Myocyte (in vitro differentiated cells): ENCODE data around the gene CHCHD6. TPM values are rescaled to one million over a fixed set of nuclear protein-coding genes. Genes with fewer than 3 reads are reported as not detected.

ENCODE experiments used
- DNase-seq: peaks from one replicate; pipeline ENCODE4 v3.0.0-alpha.2; 2012; ENCODE audit warnings: low read depth
- polyA plus RNA-seq: library from polyadenylated mRNA; unstranded; fragments of >200 nt; gene quantifications from one replicate; pipeline ENCODE4 v1.2.1, GENCODE V29; 2012; ENCODE audit warnings: missing spikeins
- total RNA-seq: library from RNA; depleted of rRNA; stranded (reverse); fragments of >200 nt; gene quantifications from 2 replicates; pipeline ENCODE4 v1.2.3, GENCODE V29; 2014

CHCHD6 gene, protein sequence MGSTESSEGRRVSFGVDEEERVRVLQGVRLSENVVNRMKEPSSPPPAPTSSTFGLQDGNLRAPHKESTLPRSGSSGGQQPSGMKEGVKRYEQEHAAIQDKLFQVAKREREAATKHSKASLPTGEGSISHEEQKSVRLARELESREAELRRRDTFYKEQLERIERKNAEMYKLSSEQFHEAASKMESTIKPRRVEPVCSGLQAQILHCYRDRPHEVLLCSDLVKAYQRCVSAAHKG
- 11.8 and 21.9 TPM in 2 replicates for total RNA-seq
- polyA plus RNA-seq: 37.7 TPM

DNA sequence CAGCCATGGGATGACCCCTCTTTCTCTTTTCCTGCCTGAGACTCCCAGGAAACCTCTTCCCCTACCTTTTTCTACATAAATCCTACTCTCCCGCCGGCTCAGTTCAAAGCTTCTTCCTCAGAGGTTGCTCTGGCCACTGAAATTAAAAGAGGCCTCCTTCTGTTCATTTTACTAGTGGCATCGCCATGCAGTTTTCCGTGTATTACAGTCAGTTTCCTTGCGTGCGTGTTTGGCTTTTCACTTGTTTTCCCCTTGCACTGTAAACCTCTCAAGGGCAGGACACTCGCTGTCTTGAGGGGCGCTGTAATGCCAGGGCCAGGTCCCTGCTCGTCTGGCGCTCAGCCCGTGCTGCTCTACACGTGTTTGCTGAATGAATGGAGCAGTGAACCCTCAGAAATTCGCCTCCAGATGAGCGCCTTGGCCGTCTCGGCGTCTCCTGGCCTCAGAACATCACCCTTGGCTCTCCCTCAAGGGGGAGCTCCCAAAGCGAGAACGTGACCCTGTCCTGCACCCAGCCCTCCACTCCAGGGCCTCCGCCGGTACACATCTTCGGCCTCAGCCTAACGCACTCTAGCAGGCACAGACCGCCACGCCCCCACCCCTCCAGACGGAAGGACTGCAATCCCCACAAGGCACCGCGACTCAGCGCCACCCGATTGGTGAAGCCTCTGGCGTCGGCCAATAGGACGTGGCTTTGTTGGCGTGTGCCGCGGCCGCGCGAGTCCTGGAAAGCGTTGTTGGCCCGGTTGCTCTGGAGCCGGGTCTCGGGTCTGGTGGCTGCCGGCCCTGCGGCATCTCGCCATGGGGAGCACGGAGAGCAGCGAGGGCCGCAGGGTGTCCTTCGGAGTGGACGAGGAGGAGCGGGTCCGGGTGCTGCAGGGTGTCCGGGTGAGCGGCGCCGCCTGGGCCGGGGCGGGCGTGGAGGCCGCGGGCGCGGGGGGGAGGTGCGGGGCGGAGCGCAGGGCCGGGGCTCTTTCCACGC is at the start of gene CHCHD6:
Gene CHCHD6 (plus strand): TSS at position 729 of the 982 bp plus-strand sequence. CDS start 73 bp downstream, at position 802.
- peak; percentile 95 for DNase-seq

DNA sequence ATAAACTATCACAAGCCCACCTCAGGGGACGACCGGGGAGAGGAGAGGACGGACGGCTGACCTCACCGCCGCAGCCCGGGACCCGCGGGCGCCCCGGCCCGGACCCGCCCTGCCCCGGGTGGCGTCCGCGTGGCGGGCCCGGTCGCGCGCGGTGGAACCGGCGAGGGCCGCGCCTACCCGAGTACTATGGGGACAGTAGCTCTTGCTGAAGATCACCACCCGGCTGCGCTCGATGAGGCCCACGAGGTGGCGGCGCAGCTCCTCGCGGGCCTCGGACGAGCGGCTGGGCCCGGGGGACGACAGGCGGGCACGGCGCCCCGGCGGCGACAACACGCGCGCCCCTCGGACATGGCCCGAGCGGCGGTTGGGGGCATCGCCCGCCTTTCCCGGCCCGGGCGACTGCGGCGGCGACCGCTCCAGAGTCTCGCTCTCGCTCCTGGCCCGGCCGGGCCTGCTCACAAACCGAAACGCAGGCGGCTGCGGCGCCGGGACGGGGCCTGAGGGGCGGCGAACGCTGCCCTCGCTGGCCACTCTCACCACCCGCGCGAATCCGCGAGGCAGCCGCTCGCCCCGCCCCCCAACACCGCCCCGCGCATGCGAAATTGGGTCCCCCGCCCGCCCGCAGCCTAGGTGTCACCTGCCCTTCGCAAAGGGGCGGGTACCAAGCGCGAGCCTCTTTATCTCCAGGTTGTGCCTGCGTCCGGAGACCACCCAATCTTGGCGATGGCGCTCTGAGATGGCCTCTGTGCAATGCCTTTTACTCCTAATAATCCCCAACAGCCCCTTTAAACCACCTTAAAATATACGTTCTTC is 49.3 kb upstream of the CHCHD6 start, which contains the start of gene TXNRD3:
Gene TXNRD3 (minus strand): TSS at position 554 of the 813 bp plus-strand sequence.
- DNase-seq: peak; percentile 80

DNA sequence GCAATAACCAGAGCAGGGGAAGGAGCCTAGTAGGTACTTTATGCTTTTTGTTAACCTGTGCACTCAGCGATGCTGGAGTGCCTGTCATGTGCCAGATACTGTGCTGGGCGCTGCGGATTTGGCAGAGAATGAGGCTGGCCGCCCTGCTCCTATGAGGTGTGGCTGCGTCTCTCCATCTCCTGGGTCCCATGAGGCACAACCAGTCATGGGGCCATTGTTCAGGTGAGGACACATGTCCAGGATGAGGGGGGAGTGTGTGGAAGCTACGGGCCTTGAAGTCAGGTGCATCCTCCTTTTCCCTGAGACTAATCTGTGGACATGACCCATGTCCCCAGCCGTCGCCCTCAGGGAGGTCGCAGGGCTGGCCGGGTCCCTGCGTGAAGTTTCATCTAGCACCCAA is 48.2 kb upstream of the CHCHD6 start:
- no peak for DNase-seq

DNA sequence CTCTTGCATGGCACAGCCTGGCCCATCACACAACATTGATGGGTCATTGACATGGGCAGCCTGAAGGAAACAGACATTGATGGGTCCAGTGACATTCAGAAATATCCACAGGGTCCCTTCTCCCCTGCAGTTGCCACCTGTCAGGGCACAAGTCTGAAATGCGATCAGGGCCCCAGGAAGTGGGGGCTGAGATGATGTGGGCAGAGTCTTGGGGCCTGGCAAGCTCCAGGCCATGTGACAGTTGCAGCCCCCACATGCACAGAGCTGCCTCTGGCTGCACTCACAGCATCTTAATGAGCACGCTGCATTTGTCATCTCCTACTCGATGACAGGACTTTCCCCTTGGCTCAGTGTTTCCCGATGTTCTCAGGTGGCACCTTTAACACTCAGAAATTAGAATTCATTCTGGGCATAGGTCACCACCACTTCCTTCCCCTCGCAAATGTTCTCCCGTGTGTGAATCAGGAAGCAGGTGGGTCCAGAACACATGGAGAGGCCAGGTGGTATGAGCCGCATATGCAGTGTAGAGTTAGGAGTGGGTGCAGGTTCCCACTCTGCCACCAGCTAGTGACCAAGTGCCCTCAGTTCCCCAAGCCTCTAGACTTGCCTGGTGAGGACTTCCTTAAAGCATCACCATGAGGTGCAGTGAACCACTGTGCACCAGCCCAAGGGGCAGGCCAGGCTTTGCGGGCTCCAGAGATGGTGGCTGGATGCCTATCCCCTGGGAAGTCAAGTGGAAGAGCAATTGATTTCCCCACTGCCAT is 47.5 kb upstream of the CHCHD6 start:
- DNase-seq: no peak

DNA sequence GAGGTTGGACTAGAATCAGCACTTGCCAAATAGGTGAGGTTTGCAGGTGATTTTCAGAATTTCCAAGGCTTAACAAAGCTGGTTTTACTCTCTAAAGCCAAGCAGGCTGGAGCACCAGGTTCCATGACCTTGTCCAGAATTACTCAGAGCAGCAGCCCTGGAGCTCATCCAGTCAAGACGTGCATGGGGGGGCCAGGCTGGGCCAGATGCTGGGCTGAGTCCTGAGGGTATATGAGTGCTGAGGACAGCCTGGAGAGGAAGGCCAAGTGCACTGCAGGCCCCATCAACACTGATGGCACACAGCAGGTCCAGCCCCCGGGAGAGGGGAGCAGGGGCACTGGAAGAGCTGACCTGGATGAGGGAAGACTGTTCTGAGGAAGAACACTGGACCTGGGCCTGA is 46.1 kb upstream of the CHCHD6 start:
- DNase-seq: no peak

DNA sequence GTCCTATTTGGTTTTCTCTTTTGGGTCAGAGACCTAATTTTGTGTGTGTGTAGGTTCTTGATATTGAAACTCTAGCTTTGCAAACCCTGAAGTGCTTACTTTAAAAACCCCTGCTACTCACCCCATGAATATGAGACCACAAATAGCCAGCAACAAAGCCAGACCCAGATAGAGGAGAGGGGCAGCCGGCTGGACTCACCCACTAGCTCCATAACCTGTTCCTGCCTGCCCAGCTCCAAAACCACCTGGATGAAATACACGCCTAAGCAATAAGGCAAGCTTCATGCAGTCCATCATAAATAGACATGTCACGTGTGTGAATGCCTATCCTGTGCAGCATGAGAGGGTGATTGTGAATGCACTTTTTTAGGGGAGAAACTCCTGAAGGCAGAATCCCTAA is 45.5 kb upstream of the CHCHD6 start:
- DNase-seq: no peak

DNA sequence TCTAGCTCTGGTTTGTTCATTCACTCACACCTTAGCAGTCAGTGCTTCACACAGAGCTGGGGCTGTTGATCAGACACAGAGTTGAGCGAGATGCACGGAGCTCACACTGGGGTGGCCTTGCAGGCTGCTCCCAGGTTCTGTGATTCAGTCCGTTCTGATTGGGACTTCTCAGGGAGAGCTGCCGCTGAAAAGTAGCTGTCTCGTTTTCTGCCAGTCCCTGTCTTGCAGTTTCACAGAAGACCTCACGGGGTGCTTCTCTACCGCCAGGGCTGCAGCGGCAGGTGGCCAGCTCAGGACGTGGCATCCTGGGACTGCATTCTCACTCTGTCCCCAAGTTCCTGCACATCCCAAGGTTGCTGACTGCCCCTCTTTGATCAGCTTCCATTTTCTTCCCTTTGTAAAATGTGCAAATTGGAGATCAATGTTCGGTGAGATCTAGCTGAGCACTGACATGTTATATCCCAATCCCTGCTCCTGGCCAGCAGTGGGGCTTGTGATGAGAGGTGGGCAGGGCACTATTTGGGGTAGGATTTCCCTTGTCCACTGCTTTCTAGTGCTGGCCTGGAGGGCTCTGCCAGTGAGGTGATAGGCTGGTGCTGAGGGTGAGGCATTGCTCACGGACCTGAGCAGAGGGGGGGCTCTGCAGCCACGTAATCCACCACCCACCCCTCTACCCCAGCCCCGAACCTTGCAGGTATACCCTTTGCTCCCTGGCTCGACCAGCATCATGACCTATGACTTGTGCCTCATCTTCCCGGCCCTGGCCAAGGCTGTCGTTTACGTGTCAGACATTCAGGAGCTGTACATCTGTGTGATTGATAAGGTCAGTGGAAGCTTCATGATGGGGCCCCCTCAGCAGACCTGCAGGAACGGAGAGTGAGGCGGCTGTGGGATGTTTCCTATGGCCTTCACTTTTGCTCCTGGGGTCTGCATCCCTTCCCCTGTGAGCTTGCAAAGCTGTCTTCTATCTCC is 43.8 kb upstream of the CHCHD6 start:
- DNase-seq: peak; percentile 13

DNA sequence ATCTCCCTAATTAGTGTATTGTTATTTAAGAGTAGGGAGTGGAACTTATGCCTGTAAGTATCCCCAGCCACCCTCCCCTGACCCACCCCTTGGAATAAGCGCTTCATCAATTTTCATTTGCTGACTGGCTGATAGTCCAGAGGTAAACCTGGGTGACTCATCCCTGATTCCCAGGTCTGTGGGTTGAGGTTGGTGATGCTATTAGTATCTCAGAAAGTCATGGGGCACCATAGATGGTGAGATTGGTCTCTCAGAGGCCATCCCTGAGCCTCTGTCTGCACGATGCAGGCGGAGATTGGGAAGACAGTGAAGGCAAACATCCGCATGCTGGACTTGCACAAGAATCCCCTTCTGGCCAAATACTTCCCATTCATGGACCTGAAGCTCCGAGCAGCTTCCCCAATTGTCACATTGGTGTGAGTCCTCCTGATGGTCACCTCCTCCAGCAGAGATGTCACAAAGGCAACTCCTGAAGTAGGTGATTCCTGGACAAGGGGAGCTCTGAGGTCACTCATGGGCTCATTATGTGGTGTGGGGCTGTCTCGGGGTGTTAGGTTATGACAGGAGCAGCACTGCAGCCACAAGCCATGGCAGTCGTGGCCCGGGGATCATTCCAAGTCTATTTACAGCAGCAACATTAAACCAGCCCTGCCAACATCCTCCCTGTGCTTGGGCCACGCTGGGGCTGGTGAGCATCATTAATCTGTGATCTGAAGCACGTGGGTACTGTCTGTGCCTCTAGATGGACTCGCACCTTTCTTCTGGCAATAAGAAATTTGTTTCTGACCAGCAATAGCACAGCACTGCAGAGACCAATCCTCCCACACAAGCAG is 42.3 kb upstream of the CHCHD6 start:
- peak; percentile 36 for DNase-seq

DNA sequence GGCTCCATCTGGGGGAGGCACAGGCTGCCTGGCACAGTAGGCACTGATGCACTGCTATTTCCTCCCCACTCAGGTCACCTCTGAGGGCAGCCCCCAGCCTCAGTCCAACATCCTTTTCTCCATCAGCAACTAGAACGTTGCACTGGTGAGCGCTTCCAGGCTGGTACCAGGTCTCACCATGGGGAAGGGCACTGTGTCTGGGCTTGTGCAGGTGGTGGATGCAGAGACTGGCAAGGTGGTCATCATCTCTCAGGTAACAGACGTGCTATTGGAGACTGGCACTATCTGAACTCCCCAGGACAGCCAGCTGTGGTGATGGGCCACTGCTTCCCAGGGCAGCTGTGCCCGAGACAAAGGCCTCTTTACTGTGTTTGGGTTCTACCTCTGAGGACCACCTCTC is 40.8 kb upstream of the CHCHD6 start:
- DNase-seq: no peak

DNA sequence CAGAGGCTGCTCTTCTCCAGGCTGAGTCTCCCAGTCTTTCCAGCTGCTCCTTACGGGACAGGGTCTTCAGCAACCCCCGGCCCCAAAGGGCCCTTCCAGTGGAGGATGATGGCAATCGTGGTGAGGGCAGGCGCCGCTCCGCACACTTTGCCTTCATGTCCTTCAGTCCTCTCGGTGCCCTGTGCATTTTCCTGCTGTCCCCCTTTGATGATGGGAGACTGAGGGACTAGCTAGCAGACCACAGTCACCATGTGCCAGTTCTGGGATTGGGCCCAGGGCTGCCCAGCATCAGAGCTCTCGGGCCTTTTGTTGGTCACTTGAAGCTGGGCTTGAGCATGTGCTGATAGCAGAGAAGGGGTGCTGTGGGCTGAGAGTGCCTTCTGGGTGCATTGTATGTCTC is 40.3 kb upstream of the CHCHD6 start:
- DNase-seq: no peak

DNA sequence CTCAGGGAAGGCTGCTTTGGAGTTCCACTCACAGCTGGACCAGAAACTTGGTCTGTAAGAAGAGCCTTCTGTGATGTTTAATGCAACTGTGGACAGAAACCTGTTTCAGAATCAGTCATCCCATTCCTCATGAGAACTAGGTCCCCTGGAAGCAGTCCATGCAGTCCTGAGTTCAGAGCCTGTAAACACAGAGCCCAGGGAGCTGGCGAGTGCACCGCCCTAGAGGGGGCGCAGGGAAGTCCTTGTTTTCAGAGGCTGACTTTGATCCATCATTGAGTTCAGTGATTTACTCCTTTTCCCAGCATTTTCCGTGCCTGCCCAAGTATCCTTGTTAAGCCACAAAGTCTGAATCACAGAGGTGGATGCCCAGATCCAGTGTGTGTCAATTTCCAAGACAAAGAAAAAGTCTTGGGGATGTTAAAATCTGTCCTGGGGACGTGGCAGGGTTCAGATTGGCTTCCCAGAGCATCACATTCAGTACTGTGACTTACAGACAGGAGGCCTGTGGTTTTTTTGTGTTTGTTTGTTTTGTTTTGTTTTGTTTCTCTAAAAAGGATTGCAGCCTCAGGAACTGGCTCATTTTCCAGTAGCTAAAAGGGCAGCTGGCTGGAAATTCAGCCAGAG is 39.3 kb upstream of the CHCHD6 start:
- DNase-seq: peak; percentile 17

DNA sequence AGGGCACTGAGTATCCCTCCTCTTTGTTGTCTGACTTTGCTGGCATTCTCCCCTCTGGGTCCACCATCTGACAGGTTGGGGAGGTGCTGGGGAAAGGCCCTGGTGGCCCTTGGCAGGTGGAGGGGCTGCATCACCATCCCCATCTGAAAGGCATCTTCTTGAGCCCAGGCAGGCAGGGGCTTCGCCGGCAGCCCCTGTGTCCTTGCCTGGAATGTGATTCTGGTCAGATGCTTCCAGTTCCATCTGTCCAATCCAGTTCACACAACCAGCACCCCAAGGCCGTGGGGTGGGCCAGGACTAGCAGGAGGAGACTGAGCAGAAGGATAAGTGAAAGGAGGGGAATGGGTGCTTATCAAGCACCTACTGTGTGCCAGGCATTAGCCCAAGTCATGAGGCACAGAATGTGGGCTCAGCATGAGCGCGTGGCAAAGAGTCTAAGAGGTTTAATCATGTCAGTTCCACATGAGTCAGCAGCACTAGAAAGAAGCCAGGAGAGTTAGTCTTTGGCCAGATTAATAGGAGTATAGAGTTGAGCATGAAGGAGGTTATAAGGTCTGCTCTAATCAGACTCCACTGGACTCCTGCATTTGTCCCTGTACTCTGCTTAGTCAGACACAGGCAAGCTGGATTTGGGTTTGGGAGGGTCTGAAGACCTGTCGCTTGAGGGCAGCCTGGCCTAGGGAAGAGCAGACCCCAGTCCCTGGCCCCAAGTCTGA is 38.7 kb upstream of the CHCHD6 start:
- no peak for DNase-seq

DNA sequence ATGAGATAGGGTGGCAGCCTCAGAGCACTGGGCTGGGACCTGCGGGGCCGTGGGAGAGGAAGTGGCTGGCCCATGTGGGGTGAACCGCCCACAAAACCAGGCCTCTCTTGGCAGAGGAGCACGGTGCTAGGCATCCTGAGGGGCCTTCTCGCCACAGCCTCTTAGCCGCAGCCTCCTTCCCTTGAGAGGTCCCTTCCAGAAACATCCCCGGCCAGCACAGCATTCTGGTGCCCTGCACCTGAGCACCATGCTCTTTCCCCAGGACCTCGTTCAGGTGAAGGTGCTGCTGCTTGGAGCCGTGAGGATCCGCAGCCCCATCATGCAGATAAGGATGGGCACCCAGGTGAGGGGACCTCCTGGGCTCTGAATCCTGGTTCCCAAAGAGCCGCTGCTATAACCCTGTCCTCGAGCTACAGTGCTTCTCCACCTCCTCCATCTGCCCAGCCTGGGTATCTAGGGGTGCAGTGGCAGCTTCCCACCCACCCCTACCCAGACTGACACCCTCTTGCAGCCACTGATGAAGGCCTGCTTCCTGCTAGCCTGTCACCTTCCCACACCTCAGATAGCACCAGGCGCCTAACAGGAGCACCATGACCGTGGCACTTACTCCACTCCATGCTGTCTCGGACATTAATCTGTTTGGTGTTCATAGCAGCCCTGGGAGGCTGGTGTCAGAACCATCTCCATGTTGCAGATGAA is 37.9 kb upstream of the CHCHD6 start:
- DNase-seq: no peak

DNA sequence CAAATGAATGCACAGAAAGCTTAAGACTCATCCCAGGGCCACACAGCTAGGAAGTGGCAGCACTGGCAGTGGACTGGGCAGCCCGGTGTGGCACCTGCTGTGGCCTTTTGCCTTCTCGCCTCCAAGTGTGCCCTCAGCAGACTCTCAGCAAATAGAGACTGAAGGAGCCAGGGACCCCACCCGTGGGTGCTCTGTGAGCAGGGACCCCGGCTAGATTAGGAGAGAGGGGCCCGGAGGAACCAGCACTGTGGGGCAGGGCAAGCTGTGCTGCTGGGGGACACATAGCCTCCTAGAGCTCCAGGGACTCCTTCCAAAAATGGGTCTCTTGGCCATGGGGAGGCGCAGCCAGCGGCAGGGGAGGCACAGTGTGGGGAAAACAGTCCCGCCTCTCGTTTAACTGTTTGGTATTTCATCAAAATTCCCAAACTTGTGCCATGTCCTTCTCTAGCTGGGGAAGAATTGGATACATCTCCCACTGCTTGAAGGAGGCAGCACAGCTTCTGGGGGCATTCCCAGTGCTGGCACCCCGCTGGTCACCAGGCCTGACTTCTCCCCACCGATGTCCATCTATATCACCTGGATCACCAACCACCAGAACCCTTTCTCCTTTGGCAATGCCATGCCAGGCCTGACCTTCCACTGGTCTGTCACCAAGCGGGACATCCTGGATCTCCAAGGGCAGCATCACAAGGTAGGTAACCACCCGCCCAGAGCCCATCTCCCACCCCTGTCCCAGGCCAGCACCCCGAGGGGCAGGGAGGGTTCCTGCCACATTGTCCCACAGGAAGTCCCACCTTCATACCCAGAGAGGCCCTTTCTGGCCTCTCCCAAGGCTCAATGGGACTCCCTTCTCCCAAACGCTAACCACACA is 37.1 kb upstream of the CHCHD6 start:
- DNase-seq: no peak

DNA sequence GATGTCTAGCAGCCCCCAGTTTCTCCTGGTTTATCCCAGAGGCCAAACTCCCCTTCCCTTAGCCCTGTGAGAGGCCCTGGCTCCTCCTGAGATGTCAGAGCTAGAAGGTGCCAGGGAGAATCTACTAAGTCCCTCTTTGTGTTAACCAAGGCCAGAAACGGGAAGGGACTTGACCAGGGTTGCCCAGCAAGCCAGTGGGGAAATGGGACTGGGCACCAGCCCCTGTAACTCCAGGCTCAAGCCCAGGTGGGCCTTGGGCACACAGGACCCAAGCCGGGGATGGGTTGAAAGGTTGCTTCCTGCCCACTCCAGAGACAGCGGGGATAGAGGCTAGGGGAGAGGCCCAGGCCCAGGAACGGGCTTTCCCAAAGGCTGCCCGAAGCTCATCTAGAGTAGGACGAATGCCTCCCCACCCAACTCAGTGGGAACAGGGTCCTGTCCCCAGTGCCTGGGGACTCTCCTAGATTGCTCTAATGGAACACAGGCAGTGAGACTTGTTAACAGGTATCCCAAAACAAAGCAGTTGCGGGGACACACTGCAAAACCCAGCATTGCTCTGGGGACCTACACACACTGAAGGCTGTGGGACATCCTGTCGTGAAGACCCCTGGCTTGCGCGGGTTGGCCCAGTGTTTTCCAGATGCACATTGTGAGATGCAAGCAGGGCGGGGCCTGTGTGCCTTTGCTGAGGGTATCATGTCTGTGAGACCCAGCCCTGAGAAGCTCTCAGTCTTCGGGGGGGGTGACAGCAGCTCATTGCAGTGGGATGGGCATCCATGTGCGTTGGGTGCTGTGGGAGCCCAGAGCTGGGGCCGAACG is 36.2 kb upstream of the CHCHD6 start:
- no peak for DNase-seq
